Right lobe of liver (tissue), 6 donors: ENCODE measurements around the gene TSR3. TPM values are rescaled to one million over a fixed set of nuclear protein-coding genes. Genes with fewer than 3 reads are reported as not detected.
A peak's percentile ranks its signal among the peaks of the same experiment; 100 is the strongest.

Source experiments
- ATAC-seq, 4 donors: fragments of 200-7000 bp; cut with Tn5 transposase; one replicate each; pipeline ENCODE4 v1.9.1; 2020; ENCODE audit warnings: mild to moderate bottlenecking in 4 of 4, moderate library complexity in 4 of 4
- DNase-seq, 3 donors: peaks; one replicate each; pipeline ENCODE4 v3.0.0-alpha.2; 2020
- H3K27ac ChIP-seq, 3 donors: fragments of 200-600 bp; one replicate each; pipeline ENCODE4 v1.8.0; 2022
- H3K27me3 ChIP-seq, 2 donors: fragments of 200-600 bp; one replicate each; pipeline ENCODE4 v1.8.0; 2022
- H3K36me3 ChIP-seq, 4 donors: fragments of 200-600 bp; sonication (generic) in 1 of 4; one replicate each; pipeline versions ENCODE4 v1.5.1 to v1.8.0; 2017 to 2022; ENCODE audit warnings: control low read depth in 1 of 4
- H3K4me1 ChIP-seq, 4 donors: fragments of 200-600 bp; sonication (generic) in 1 of 4; one replicate each; pipeline versions ENCODE4 v1.5.1 to v1.8.0; 2017 to 2022; ENCODE audit warnings: control low read depth in 1 of 4
- H3K4me3 ChIP-seq, 3 donors: fragments of 200-600 bp; one replicate each; pipeline ENCODE4 v1.8.0; 2022
- H3K9me3 ChIP-seq, 4 donors: fragments of 200-600 bp; sonication (generic) in 1 of 4; one replicate each; pipeline versions ENCODE4 v1.5.1 to v1.8.0; 2017 to 2022; ENCODE audit warnings: control low read depth in 1 of 4
- CTCF ChIP-seq, 4 donors: fragments of 200-600 bp in 3 of 4; fragments of 450-650 bp in 1 of 4; IDR thresholded peaks; one replicate each; pipeline versions ENCODE4 v1.5.1 to v1.8.0; 2016 to 2022; ENCODE audit warnings: antibody characterized with exemption in 4 of 4, mild to moderate bottlenecking in 2 of 4
- POLR2A ChIP-seq: fragments of 450-650 bp; IDR thresholded peaks from one replicate; pipeline ENCODE4 v1.6.1; 2017; ENCODE audit warnings: antibody characterized with exemption, mild to moderate bottlenecking
- WGBS: methylation state at CpG from one replicate; pipeline ENCODE4 v1.1.6; 2018; ENCODE audit warnings: low coverage, low lambda C conversion rate; ENCODE audit not compliant: insufficient coverage; ENCODE audit errors: missing lambda C conversion rate; 5-methylcytosine and 5-hydroxymethylcytosine counted together
- intact Hi-C, 2 donors: fragments of 100-400 bp; cut with DNase I; formaldehyde crosslinking; loops; one replicate each; pipeline versions ENCODE4 v1.11.2 to v1.14.1; 2022
- total RNA-seq, 6 experiments: library from RNA; depleted of rRNA in 2 of 6; stranded (reverse); fragments of >200 nt in 2 of 6; fragmentation: NEBNext Ultra II Directional in 3 of 6; extraction: Animal tissue kit (Norgen Biotek cat#: 25700) in 3 of 6; gene quantifications; one replicate each; pipeline versions ENCODE4 v1.1.0 to v1.2.4, GENCODE V29; 2016 to 2023
- donor health status: DM: no; HTN: yes; CAD: no.
- donor health status: DM: no; HTN: no; CAD: no.
- donor health status: DM: no; HTN: no; CAD: no.
- donor health status: DM: no; HTN: yes; CAD: no.
- donor health status: DM: no; HTN: yes; CAD: no.

The TSR3 gene
- total RNA-seq, 6 experiments from 2014 or later = 20.7 to 66.5 (median 24.5) TPM

GRCh38 chr16:1323296-1324239 lies 28.1 kb downstream of the TSR3 start:
- H3K36me3 ChIP-seq = peaks cover 0 to 55% (median 26%) of the 10 kb centered on the region in 4 donors
- H3K9me3 ChIP-seq = no peaks in the 10 kb centered on the region
- no peak for ATAC-seq
- no peaks in the 10 kb centered on the region for H3K27me3 ChIP-seq
- TF ChIP-seq POLR2A (no peak), CTCF (IDR thresholded peaks at IDR 0.05) (no peak)
- no peaks in the 10 kb centered on the region for H3K4me1 ChIP-seq
- DNase-seq = no peak
- H3K4me3 ChIP-seq = no peak overlapping the region
- intact Hi-C loops = no loop called here
- no peak overlapping the region for H3K27ac ChIP-seq
- 78% methylated on average over 6 of the region's 35 CpGs for WGBS

- intact Hi-C loops = no loop called here
- DNase-seq = no peak
- Histone ChIP-seq H3K4me1 (no peaks in the 10 kb centered on the region), H3K9me3 (no peaks in the 10 kb centered on the region), H3K36me3 (peaks cover 0 to 67% (median 32%) of the 10 kb centered on the region in 4 donors), H3K27me3 (no peaks in the 10 kb centered on the region), H3K4me3 (no peak overlapping the region), H3K27ac (no peak overlapping the region)
- 85% methylated on average over 7 of the region's 8 CpGs for WGBS
- TF ChIP-seq CTCF (IDR thresholded peaks at IDR 0.05) = no peak
- TF ChIP-seq POLR2A = no peak
- ATAC-seq = no peak
Observed at GRCh38 chr16:1322407-1322806, 29.3 kb downstream of the TSR3 start.

- H3K27ac ChIP-seq = no peak overlapping the region
- DNase-seq = no peak
- TF ChIP-seq POLR2A = no peak
- TF ChIP-seq CTCF (IDR thresholded peaks at IDR 0.05) = no peak
- WGBS = 76% methylated on average over 6 of the region's 22 CpGs
- H3K9me3 ChIP-seq = no peaks in the 10 kb centered on the region
- ATAC-seq = peak in 1 of 4 donors; percentile 7
- H3K27me3 ChIP-seq = no peaks in the 10 kb centered on the region
- H3K36me3 ChIP-seq = peaks cover 0 to 83% (median 43%) of the 10 kb centered on the region in 4 donors
- intact Hi-C loops = no loop called here
- H3K4me3 ChIP-seq = no peak overlapping the region
- H3K4me1 ChIP-seq = no peaks in the 10 kb centered on the region
Observed at GRCh38 chr16:1320658-1321240, 30.9 kb downstream of the TSR3 start.

- DNase-seq (no peak), ATAC-seq (no peak)
- H3K27me3 ChIP-seq = no peaks in the 10 kb centered on the region
- whole genome bisulfite sequencing = 85% methylated on average over 12 of the region's 12 CpGs
- intact Hi-C loops = no loop called here
- no peaks in the 10 kb centered on the region for H3K4me1 ChIP-seq
- H3K36me3 ChIP-seq = peaks cover 0 to 88% (median 43%) of the 10 kb centered on the region in 4 donors
- no peak for TF ChIP-seq POLR2A
- TF ChIP-seq CTCF (IDR thresholded peaks at IDR 0.05) = no peak
- H3K4me3 ChIP-seq = no peak overlapping the region
- no peaks in the 10 kb centered on the region for H3K9me3 ChIP-seq
- H3K27ac ChIP-seq = no peak overlapping the region
Observed at GRCh38 chr16:1320097-1320496, 31.6 kb downstream of the TSR3 start.
